Suprapubic skin (tissue), 4 donors: Measurements from ENCODE around the gene CCDC57. TPM values are rescaled to one million over a fixed set of nuclear protein-coding genes. Genes with fewer than 3 reads are reported as not detected.

Experiments
- DNase-seq, 2 donors: peaks; one replicate each; pipeline ENCODE4 v3.0.0-alpha.2; 2019; ENCODE audit warnings: low spot score in 2 of 2
- H3K27ac ChIP-seq: fragments of 200-600 bp; sonication (generic); one replicate; pipeline ENCODE4 v1.5.1; 2019
- H3K27me3 ChIP-seq: fragments of 200-600 bp; sonication (generic); one replicate; pipeline ENCODE4 v1.5.1; 2019
- H3K36me3 ChIP-seq: fragments of 200-600 bp; sonication (generic); one replicate; pipeline ENCODE4 v1.5.1; 2019
- H3K4me1 ChIP-seq: fragments of 200-600 bp; sonication (generic); one replicate; pipeline ENCODE4 v1.5.1; 2019
- H3K4me3 ChIP-seq: fragments of 200-600 bp; sonication (generic); one replicate; pipeline ENCODE4 v1.5.1; 2019; ENCODE audit warnings: mild to moderate bottlenecking
- H3K9me3 ChIP-seq: fragments of 200-600 bp; sonication (generic); one replicate; pipeline ENCODE4 v1.5.1; 2019
- CTCF ChIP-seq, 2 donors: fragments of 200-600 bp in 1 of 2; fragments of 450-650 bp in 1 of 2; sonication (generic) in 1 of 2; IDR thresholded peaks; one replicate each; pipeline ENCODE4 v1.5.1; 2016 to 2019; ENCODE audit warnings: antibody characterized with exemption in 2 of 2, mild to moderate bottlenecking in 1 of 2, moderate library complexity in 1 of 2
- EP300 ChIP-seq: sonication (generic); formaldehyde crosslinking; IDR thresholded peaks from one replicate; pipeline ENCODE4 v1.6.1; 2017; ENCODE audit warnings: antibody characterized with exemption
- POLR2A ChIP-seq, 2 donors: fragments of 450-650 bp; IDR thresholded peaks; one replicate each; pipeline ENCODE4 v1.6.1; 2017; ENCODE audit warnings: antibody characterized with exemption in 2 of 2, mild to moderate bottlenecking in 2 of 2, moderate library complexity in 2 of 2
- POLR2AphosphoS5 ChIP-seq, 3 donors: sonication (generic); formaldehyde crosslinking; IDR thresholded peaks; one replicate each; pipeline ENCODE4 v1.6.1; 2017; ENCODE audit warnings: antibody characterized with exemption in 3 of 3
- WGBS: methylation state at CpG from one replicate; pipeline ENCODE4 v1.1.5; 2018; 5-methylcytosine and 5-hydroxymethylcytosine counted together
- total RNA-seq, 4 donors: library from RNA; depleted of rRNA; stranded (reverse); fragments of >200 nt; gene quantifications; one replicate each; pipeline ENCODE4 v1.1.0, GENCODE V29; 2016

Gene CCDC57
- total RNA-seq, 4 donors from 2014 or later = 16.1 to 29.8 (median 20.3) TPM

GRCh38 chr17:82120148-82120547, 92.5 kb downstream of the CCDC57 start:
- Histone ChIP-seq H3K27me3 (no peaks in the 10 kb centered on the region), H3K9me3 (no peaks in the 10 kb centered on the region), H3K4me1 (no peaks in the 10 kb centered on the region), H3K27ac (no peak overlapping the region), H3K4me3 (no peak overlapping the region), H3K36me3 (no peaks in the 10 kb centered on the region)
- TF ChIP-seq EP300 = no peak
- no peak for TF ChIP-seq POLR2AphosphoS5 (IDR thresholded peaks at IDR 0.05)
- no peak for TF ChIP-seq POLR2A (IDR thresholded peaks at IDR 0.05)
- TF ChIP-seq CTCF (IDR thresholded peaks at IDR 0.05) = no peak
- WGBS = 66% methylated on average over 12 of the region's 12 CpGs
- DNase-seq = no peak

GRCh38 chr17:82118815-82119380, 93.7 kb downstream of the CCDC57 start:
- Histone ChIP-seq H3K27me3 (no peaks in the 10 kb centered on the region), H3K36me3 (peaks cover 4% of the 10 kb centered on the region), H3K9me3 (no peaks in the 10 kb centered on the region), H3K27ac (no peak overlapping the region), H3K4me3 (no peak overlapping the region), H3K4me1 (no peaks in the 10 kb centered on the region)
- no peak for DNase-seq
- 83% methylated on average over 12 of the region's 12 CpGs for WGBS
- TF ChIP-seq POLR2A (IDR thresholded peaks at IDR 0.05) (no peak), POLR2AphosphoS5 (IDR thresholded peaks at IDR 0.05) (no peak), CTCF (IDR thresholded peaks at IDR 0.05) (no peak), EP300 (no peak)

- H3K27ac ChIP-seq = no peak overlapping the region
- no peaks in the 10 kb centered on the region for H3K27me3 ChIP-seq
Observed at GRCh38 chr17:82118168-82118814, 94.4 kb downstream of the CCDC57 start.

GRCh38 chr17:82117139-82118090, 95.2 kb downstream of the CCDC57 start:
- DNase-seq = no peak
- Histone ChIP-seq H3K9me3 (no peaks in the 10 kb centered on the region), H3K27me3 (no peaks in the 10 kb centered on the region), H3K27ac (no peak overlapping the region), H3K36me3 (peaks cover 12% of the 10 kb centered on the region), H3K4me3 (no peak overlapping the region), H3K4me1 (no peaks in the 10 kb centered on the region)
- TF ChIP-seq POLR2AphosphoS5 (IDR thresholded peaks at IDR 0.05) (no peak), CTCF (IDR thresholded peaks at IDR 0.05) (no peak), POLR2A (IDR thresholded peaks at IDR 0.05) (no peak), EP300 (no peak)
- 88% methylated on average over 22 of the region's 22 CpGs for WGBS

More at GRCh38 chr17:82118168-82118814, 94.4 kb downstream of the CCDC57 start:
- DNase-seq = no peak
- Histone ChIP-seq H3K4me1 (no peaks in the 10 kb centered on the region), H3K9me3 (no peaks in the 10 kb centered on the region), H3K4me3 (no peak overlapping the region), H3K36me3 (peaks cover 9% of the 10 kb centered on the region)
- TF ChIP-seq POLR2AphosphoS5 (IDR thresholded peaks at IDR 0.05) = no peak
- TF ChIP-seq CTCF (IDR thresholded peaks at IDR 0.05) = no peak
- TF ChIP-seq POLR2A (IDR thresholded peaks at IDR 0.05) = no peak
- no peak for TF ChIP-seq EP300
- 83% methylated on average over 11 of the region's 18 CpGs for WGBS

- 79% methylated on average over 6 of the region's 6 CpGs for WGBS
- H3K27ac ChIP-seq = no peak overlapping the region
- H3K4me3 ChIP-seq = no peak overlapping the region
- H3K27me3 ChIP-seq = no peaks in the 10 kb centered on the region
- DNase-seq = no peak
- H3K36me3 ChIP-seq = peaks cover 18% of the 10 kb centered on the region
- no peaks in the 10 kb centered on the region for H3K9me3 ChIP-seq
- TF ChIP-seq CTCF (IDR thresholded peaks at IDR 0.05) (no peak), POLR2A (IDR thresholded peaks at IDR 0.05) (no peak), POLR2AphosphoS5 (IDR thresholded peaks at IDR 0.05) (no peak), EP300 (no peak)
- H3K4me1 ChIP-seq = no peaks in the 10 kb centered on the region
Observed at GRCh38 chr17:82116246-82116645, 96.4 kb downstream of the CCDC57 start.
